Natural killer cell treated with Interleukin-12 subunit alpha and Interleukin-12 subunit beta and Interleukin-15 and Interleukin-18, amount 100 ng/mL, for 72 hours (primary cell): ENCODE measurements around the gene GDF7. TPM values are rescaled to one million over a fixed set of nuclear protein-coding genes. Genes with fewer than 3 reads are reported as not detected.
A peak's percentile ranks its signal among the peaks of the same experiment; 100 is the strongest.

Source experiments
- ATAC-seq, 2 donors: fragments of 150-1000 bp; cut with Tn5 transposase in 1 of 2; sonication (Bioruptor Pico), chemical (Tn5 transposase) in 1 of 2; 2 replicates each; pipeline ENCODE4 v1.10.0; 2021
- DNase-seq: peaks from one replicate; pipeline ENCODE4 v3.0.0; 2022; ENCODE audit warnings: low spot score
- H3K27ac Mint-ChIP-seq, 2 donors: 1 replicate in 1 of 2; 2 replicates in 1 of 2; pipeline ENCODE4 v1.8.0; 2022; ENCODE audit warnings: mixed read lengths in 2 of 2, mild to moderate bottlenecking in 1 of 2, moderate library complexity in 1 of 2
- H3K27me3 Mint-ChIP-seq, 2 donors: 1 replicate in 1 of 2; 2 replicates in 1 of 2; pipeline ENCODE4 v1.8.0; 2022; ENCODE audit warnings: mixed read lengths in 2 of 2
- H3K36me3 Mint-ChIP-seq: one replicate; pipeline ENCODE4 v1.8.0; 2022; ENCODE audit warnings: mixed read lengths
- H3K4me1 Mint-ChIP-seq, 2 donors: 1 replicate in 1 of 2; 2 replicates in 1 of 2; pipeline ENCODE4 v1.8.0; 2022; ENCODE audit warnings: low read depth in 2 of 2, mixed read lengths in 2 of 2, mild to moderate bottlenecking in 1 of 2
- H3K4me3 Mint-ChIP-seq: one replicate; pipeline ENCODE4 v1.8.0; 2022; ENCODE audit warnings: mixed read lengths
- H3K9me3 Mint-ChIP-seq: 2 replicates; pipeline ENCODE4 v1.8.0; 2022; ENCODE audit warnings: mixed read lengths
- total RNA-seq, 2 donors: library from RNA; stranded (reverse); gene quantifications; one replicate each; pipeline ENCODE4 v1.2.3, GENCODE V29; 2022

The GDF7 gene
- total RNA-seq, 2 donors from 2014 or later: 0.02 TPM; not detected in 1

DNA sequence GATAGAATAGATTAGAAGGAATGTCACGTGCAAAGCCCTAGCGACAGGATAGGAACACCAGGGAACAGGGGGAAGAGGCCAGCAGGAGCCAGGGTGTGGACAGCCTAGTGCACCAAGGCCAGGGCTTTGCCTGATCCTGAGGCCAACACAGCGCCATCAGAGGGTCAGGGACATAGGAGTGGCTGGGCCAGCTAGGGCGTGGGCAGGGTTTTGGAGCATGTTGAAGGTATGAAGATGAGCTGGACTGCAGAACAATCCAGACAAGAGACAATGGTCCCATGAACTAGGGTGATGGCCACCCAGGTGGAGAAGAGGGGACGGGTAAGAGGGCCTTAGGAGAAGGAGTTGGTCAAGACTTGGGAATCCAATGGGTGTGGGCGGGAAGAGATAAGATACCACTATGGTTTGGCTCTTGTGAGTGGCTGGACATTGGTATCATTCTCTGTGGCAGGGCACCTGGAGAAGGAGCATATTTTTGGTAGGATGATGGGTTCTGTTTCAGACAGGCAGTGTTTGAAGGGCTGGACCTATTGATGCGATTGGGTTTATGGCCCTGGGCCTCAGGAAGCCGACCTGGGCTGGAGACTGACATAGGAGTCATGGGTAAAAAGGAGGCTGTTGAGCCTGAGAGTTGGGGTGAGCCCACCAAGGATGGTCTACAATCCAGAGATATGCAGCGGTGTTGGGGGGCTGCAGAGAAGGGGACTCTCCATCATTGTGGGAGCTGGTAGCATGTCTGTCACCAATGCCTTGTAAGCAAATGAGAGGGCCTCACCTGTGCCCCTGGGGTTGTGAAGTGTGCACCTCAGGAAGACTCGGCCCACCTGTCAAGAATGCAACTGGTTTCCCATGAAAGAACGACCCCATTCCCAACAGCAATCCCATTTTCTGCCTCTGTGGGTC lies 14.0 kb upstream of the GDF7 start:
- Mint-ChIP-seq H3K4me3 (no peak overlapping the region), H3K9me3 (no peaks in the 10 kb centered on the region), H3K27ac (no peak overlapping the region), H3K4me1 (peaks cover 24 to 30% of the 10 kb centered on the region in 2 donors), H3K27me3 (peaks cover 0 to 11% of the 10 kb centered on the region in 2 donors), H3K36me3 (no peaks in the 10 kb centered on the region)
- no peak for ATAC-seq
- DNase-seq: no peak

DNA sequence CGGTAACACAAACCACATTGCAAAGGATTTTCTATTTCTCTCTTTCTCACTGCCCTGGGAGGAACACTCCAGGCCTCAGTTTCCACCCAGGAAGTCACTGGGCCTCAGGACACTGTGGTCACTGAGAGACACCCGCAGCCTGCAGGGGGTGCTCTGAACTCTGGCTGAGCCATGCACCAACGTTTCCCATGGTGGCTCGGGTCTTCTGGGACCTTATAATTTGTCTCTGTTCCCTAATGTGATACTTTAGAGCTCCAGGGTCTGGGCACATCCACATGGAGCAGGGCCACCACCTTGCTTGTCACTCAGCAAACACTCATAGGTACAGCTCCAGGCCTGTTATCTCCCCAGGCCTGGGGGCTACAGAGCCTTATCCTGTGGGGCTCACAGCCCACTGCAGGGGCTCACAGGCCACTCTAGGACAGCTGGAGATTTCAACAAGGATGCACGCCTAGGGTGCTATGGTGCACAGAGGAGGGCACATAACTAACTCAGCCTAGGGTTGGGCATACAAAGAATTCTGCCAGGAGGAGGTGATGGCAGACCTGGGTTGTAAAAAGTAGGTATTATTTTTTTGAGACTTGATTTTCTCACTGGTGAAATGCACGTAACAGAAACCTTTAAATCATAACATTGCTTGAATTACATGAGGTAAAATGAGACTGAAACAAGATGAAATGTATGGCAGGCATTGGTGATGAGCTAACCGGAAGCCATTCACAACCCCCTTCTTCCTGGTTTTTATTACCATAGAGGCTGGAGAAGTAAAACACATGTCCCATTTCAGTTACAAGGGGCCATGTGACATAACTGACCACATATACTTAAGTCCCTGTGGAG lies 13.0 kb upstream of the GDF7 start:
- Mint-ChIP-seq H3K27me3 (peaks cover 2 to 13% of the 10 kb centered on the region in 2 donors), H3K4me3 (no peak overlapping the region), H3K4me1 (peaks cover 15 to 21% of the 10 kb centered on the region in 2 donors), H3K9me3 (no peaks in the 10 kb centered on the region), H3K36me3 (no peaks in the 10 kb centered on the region), H3K27ac (no peak overlapping the region)
- ATAC-seq (no peak), DNase-seq (no peak)

DNA sequence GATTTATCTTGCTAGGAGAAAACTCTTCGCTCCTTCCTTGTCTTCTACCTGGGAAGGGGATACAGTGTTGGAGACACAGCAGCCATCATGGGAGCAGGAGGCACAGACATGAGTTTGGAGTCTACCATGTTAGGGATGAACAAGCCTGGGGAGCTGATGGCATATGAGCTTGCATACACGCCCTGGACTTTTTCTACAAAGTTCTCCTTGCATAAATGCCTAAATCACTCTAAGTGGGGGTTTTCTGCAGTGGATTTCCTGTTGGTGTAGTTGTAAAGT lies 12.5 kb upstream of the GDF7 start:
- peaks cover 9 to 17% of the 10 kb centered on the region in 2 donors for H3K4me1 Mint-ChIP-seq
- DNase-seq (no peak), ATAC-seq (no peak)
- peaks cover 8 to 13% of the 10 kb centered on the region in 2 donors for H3K27me3 Mint-ChIP-seq
- no peak overlapping the region for H3K27ac Mint-ChIP-seq
- H3K9me3 Mint-ChIP-seq: no peaks in the 10 kb centered on the region
- H3K36me3 Mint-ChIP-seq: no peaks in the 10 kb centered on the region
- no peak overlapping the region for H3K4me3 Mint-ChIP-seq

DNA sequence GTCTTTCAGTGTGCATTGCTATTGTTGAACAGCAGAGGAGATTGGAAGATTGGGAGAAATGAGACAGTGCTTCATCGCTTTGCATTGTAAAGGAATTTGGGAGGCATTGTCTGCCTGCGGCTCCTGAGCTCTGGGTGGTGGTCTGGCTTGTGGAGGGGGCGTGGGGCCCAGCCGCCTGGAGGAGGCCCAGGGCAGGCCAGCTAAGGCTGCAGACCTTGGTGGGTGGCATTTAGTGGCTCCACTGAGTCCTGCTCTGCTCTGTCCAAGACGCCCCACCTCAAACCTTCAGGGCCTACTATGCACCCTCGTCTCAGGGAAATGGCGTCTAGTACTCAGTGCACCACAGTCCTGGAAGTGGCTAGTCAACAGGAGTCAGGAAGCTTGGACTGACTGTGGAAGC lies 10.4 kb upstream of the GDF7 start:
- H3K4me1 Mint-ChIP-seq: peaks cover 0 to 6% of the 10 kb centered on the region in 2 donors
- DNase-seq (peak; percentile 38), ATAC-seq (no peak)
- no peaks in the 10 kb centered on the region for H3K36me3 Mint-ChIP-seq
- H3K27ac Mint-ChIP-seq: no peak overlapping the region
- H3K27me3 Mint-ChIP-seq: peaks cover 10 to 13% of the 10 kb centered on the region in 2 donors
- no peak overlapping the region for H3K4me3 Mint-ChIP-seq
- no peaks in the 10 kb centered on the region for H3K9me3 Mint-ChIP-seq

DNA sequence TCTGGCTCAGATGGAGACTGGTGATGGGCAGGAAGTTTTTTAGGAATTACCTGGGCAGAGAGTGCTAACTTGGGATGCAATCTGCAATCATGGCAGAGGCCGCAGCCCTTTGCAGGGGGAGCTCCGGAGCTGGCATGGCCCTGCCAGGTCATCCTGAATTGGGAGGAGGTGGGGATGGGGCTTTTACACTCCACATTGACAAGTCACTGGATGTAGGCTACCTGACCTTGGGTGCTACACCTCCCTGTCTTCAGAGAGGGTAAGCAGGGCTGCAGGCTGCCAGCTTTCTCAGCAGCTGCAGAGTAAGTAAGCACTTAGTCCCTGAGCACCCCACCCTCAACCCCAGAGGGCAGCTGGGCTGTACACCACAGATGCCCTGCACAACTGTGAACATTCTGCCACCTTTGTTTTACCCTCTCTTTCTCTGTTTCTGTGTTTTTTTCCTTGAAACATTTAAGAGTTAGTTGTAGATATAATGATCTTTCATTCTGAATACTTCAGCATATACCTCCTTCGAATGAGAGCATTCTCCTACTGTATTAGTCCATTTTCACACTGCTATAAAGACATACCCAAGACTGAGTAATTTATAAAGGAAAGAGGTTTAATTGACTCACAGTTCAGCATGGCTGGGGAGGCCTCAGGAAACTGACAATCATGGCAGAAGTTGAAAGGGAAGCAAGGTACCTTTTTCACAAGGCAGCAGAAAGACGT lies 9.3 kb upstream of the GDF7 start:
- peak; percentile 32 for DNase-seq
- no peaks in the 10 kb centered on the region for H3K36me3 Mint-ChIP-seq
- H3K4me1 Mint-ChIP-seq: peaks cover 0 to 3% of the 10 kb centered on the region in 2 donors
- H3K4me3 Mint-ChIP-seq: no peak overlapping the region
- no peak for ATAC-seq
- no peaks in the 10 kb centered on the region for H3K9me3 Mint-ChIP-seq
- peaks cover 10 to 17% of the 10 kb centered on the region in 2 donors for H3K27me3 Mint-ChIP-seq
- H3K27ac Mint-ChIP-seq: no peak overlapping the region

DNA sequence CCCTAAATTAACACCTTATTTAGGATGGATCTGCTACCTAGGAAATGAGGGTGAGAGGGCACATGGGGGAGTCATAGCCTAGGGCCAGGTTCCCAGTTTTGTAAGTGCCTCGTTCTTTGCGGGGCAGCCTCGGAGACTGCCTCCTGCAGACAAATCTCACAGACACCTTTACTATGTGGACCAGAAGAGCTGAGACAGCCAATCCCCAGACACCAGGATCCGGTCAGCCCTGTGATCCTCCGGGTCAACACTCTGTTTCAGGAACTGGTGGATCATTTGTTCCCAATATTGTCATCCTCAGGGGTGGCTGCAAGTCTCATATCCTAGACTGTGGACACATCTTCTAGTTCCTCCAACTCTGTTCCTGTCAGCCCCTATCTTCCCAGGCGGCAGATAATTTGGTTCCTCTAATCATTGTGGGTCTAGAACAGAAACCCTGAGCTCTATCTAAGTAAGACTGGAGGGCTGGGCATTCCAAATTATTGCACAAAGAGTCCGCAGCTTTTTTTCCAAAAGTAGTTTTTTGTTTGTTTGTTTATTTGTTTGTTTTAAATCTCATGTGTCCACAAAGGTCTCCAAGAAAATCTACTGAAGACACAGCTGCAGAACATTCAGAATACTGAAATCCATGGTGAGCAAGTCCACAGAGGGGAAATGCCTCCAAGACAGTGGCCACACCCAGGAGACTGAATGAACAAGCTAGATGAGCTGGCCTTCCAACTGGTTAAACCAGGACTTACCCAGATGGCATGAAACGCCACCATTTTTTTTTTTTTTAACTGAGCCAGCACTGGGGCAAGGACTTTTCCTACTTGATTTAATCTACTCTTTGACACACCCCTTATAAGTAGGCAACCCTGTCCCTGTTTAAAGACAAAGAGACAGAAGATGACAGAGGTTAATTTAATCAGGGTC lies 6.2 kb upstream of the GDF7 start:
- no peak for ATAC-seq
- Mint-ChIP-seq H3K36me3 (no peaks in the 10 kb centered on the region), H3K27me3 (peaks cover 28 to 30% of the 10 kb centered on the region in 2 donors), H3K4me1 (no peaks in the 10 kb centered on the region), H3K27ac (no peak overlapping the region), H3K4me3 (no peak overlapping the region), H3K9me3 (no peaks in the 10 kb centered on the region)
- peak; percentile 16 for DNase-seq

DNA sequence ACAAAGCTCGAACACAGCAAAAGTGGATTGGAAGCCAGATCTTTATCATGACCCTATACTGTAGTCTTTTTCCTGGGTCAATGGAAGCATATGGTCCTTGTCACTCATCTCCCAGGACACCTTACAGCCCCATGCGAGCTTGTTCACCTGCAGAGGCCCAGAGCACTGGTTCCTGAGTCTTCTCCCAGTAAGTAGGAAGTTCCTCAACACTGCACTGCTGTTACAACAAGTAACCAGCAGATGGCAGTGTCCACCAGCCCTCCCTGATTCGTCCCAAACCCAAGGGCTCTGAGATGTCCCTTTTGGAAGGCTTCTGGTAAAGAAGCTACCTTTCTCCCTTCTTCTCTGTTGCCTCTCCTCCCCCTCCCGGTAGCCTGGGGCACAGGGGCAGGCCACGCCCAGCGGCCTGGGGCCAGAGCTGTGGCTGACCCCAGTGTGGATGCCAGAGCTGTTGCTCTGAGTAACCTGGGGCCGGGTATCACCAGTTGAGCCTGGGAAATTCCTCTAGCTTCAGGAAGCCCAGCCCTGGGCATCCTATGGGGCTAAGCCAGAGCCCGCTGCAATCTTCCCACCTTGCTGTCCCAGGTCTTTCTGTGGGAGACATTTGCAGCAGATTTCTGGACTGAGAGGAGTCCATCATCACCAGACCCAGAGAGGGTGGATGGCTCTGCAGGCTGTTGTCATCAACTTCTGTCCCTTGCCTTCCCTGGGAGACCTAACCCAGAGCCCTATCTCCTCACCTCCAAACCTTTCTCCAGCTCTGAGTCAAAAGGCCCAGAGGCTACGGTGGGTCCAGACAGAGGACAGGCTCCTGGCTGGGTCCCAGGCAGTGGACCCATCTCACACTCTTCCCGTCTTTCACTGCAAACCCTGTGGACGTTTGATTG lies 5.3 kb upstream of the GDF7 start:
- no peak overlapping the region for H3K4me3 Mint-ChIP-seq
- peaks cover 28 to 30% of the 10 kb centered on the region in 2 donors for H3K27me3 Mint-ChIP-seq
- H3K36me3 Mint-ChIP-seq: no peaks in the 10 kb centered on the region
- H3K27ac Mint-ChIP-seq: no peak overlapping the region
- no peaks in the 10 kb centered on the region for H3K9me3 Mint-ChIP-seq
- DNase-seq: peak; percentile 83
- H3K4me1 Mint-ChIP-seq: peaks cover 0 to 3% of the 10 kb centered on the region in 2 donors
- peak; percentile 67 to 78 for ATAC-seq

DNA sequence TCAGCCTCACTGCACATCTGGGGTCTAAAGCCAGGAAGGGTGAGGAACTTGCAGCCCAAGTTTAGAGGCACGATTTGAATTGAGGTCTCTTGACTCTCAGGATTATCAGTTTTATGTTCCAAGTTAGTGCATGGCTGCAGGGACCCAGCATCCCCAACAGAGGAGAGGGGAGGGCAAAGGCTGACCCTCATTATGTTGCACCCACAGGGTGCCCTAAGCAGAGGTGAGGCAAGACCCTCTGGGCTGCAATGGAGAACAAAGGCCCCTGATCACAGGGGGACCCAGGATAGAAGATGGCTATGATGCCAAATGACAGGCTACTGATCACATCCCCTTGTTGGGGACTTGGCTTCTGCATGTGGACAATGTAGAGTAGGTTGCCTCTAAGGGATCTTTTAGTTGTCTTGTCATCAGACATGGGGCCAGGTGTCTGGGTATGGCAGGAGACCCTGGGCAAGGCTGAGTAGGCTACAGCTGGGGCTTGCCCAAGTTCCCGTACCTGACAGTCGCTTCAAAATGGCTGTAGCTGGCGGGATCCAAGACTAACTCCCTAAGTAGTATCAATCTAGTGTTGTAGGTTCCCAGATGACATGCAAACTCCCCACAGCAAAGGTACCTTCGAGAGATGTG lies 4.5 kb upstream of the GDF7 start:
- DNase-seq: no peak
- H3K4me1 Mint-ChIP-seq: peaks cover 0 to 3% of the 10 kb centered on the region in 2 donors
- no peak overlapping the region for H3K4me3 Mint-ChIP-seq
- no peaks in the 10 kb centered on the region for H3K36me3 Mint-ChIP-seq
- H3K9me3 Mint-ChIP-seq: no peaks in the 10 kb centered on the region
- H3K27ac Mint-ChIP-seq: no peak overlapping the region
- no peak for ATAC-seq
- peaks cover 28 to 30% of the 10 kb centered on the region in 2 donors for H3K27me3 Mint-ChIP-seq

DNA sequence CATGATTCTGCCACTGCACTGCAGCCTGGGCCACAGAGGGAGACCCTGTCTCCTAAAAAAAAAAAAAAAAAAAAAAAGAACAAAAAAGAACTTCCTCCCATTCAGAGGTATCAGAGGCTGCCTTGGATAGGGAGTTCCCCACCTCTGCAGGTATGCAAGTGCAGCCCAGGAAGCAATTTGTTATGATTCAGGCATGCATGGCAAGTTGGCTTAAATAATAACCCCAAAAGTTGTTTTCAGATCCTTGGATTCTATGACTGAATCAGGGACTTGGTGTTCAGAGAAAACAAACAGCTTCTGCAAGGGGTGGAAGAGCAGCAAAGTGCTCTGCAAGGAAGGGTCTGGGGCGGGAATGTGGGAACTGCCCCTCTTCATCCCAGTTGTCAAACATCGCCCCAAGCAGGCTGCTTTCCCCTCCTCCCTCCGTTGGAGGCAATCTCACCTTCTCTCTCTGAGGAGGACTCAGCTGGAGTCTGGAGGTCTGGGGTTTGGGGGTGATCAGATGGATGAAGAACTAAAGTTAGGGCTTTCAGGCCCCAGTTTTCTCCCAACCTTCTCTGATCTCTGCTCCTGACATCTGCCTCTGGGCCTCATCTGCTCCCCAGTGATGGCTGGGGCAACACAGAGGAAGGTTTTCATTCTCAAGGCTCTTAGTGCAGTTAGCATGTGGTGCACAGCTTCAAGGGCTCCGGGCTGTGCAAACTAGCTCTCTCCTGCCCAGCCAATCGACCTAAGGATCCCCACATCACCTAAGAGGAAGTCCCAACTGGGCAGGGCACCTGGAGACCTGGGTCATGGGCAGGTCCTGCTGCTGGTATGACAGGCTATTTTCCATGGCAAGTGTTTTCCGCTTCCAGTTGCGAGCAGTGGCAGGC lies 3.5 kb upstream of the GDF7 start:
- Mint-ChIP-seq H3K4me1 (peaks cover 0 to 3% of the 10 kb centered on the region in 2 donors), H3K36me3 (no peaks in the 10 kb centered on the region), H3K27me3 (peaks cover 30 to 38% of the 10 kb centered on the region in 2 donors), H3K4me3 (no peak overlapping the region), H3K9me3 (no peaks in the 10 kb centered on the region), H3K27ac (no peak overlapping the region)
- DNase-seq (no peak), ATAC-seq (no peak)

DNA sequence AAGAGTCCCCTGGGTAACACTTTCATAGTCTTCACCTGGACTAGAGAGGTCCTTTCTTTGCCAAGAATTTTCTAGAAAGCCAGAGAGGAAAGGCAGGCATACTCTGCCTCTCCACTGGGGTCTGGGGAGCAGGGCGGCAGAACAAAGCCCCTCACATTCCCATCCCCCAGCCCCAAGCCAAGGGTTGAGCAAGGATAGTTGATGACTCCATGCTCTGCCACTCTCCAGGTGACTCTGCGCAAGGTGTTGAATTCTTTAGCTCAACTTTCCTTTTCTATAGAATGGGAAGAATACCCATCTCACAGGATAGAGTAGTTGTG lies 2.9 kb upstream of the GDF7 start:
- H3K9me3 Mint-ChIP-seq: no peaks in the 10 kb centered on the region
- no peak overlapping the region for H3K4me3 Mint-ChIP-seq
- H3K27me3 Mint-ChIP-seq: peaks cover 30 to 35% of the 10 kb centered on the region in 2 donors
- H3K36me3 Mint-ChIP-seq: no peaks in the 10 kb centered on the region
- ATAC-seq (no peak), DNase-seq (no peak)
- peaks cover 0 to 3% of the 10 kb centered on the region in 2 donors for H3K4me1 Mint-ChIP-seq
- no peak overlapping the region for H3K27ac Mint-ChIP-seq

DNA sequence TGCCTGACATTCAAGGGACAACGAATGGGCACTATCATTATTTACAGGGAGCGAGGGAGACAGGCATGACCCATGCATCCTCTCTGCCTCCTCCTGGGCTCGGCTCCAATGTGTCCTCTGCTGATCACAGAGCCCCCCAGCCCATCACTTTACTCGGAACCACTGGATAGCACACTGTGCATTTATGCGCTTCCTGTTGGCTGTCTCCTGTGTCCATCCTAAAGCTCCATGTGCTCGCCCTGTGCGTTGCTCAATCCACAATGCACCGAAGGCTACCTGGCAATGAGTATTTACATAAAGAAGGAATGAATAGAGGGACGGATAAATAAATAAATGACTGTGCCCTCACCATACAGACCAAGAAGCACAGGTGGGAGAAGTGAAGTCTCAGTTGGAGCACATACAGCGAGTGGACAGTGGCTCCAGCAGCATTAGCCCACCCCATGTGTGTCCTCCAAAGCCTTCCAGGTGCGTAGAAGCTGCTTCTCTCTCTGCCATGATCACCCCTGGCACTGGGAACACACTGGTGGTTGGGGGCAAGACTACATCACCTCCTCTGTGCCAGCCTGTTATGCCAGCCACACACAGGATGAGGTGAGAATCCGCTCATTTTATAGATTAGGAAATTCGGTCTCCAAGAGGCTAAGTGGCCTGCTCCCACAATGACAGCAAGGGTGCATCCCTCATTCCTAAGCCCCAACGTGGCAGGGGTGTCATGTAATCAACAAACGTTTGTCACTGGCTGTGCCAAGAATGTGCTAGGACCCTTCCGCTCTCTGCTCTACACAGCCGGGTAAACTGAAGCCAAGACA lies 2.3 kb upstream of the GDF7 start:
- peaks cover 29 to 30% of the 10 kb centered on the region in 2 donors for H3K27me3 Mint-ChIP-seq
- no peaks in the 10 kb centered on the region for H3K36me3 Mint-ChIP-seq
- H3K4me3 Mint-ChIP-seq: peak overlapping the region; percentile 42
- ATAC-seq: no peak
- peaks cover 0 to 3% of the 10 kb centered on the region in 2 donors for H3K4me1 Mint-ChIP-seq
- H3K9me3 Mint-ChIP-seq: no peaks in the 10 kb centered on the region
- no peak for DNase-seq
- no peak overlapping the region for H3K27ac Mint-ChIP-seq
